ENCODE results near the gene PRIMA1.

- TF ChIP-seq POLR2AphosphoS5 (IDR thresholded peaks at IDR 0.05; ENCODE audit: borderline replicate concordance, low read depth, low read length) (no peak), EZH2 (IDR thresholded peaks at IDR 0.05) (no peak), FOXP2 (optimal IDR thresholded peaks at IDR 0.05; ENCODE audit: control extremely low read depth, extremely low read length, insufficient read depth) (no peak)
Measured at GRCh38 chr14:93676416-93676958, 111.8 kb downstream of the PRIMA1 start.
